ENCODE results near the gene POLN.

- no peak for TF ChIP-seq POLR2A (IDR thresholded peaks at IDR 0.05)
- no peak for TF ChIP-seq CTCF (IDR thresholded peaks at IDR 0.05)
These were observed 176.6 kb downstream of the POLN start for GRCh38 chr4:2065106-2065930.
